K562 (cell line): Measurements from ENCODE around the gene ATE1. TPM values are rescaled to one million over a fixed set of nuclear protein-coding genes. Genes with fewer than 3 reads are reported as not detected.

ENCODE experiments used
- CHD2 ChIP-seq: IDR thresholded peaks from 2 replicates; pipeline ENCODE4 v1.6.1; 2011; ENCODE audit warnings: low read depth, low read length
- HNRNPL ChIP-seq: fragments of 200-400 bp; formaldehyde crosslinking; IDR thresholded peaks from 2 replicates; pipeline ENCODE4 v1.6.1; 2017; ENCODE audit warnings: low read depth, mild to moderate bottlenecking, low read length
- NBN ChIP-seq: fragments of 450-650 bp; IDR thresholded peaks from 2 replicates; pipeline ENCODE4 v1.6.1; 2016; ENCODE audit warnings: low read depth, mild to moderate bottlenecking
- POLR3A ChIP-seq: IDR thresholded peaks from 2 replicates; pipeline ENCODE4 v1.6.1; 2011; ENCODE audit warnings: borderline replicate concordance, mild to moderate bottlenecking, moderate library complexity; ENCODE audit not compliant: insufficient read length, insufficient read depth; ENCODE audit errors: extremely low read depth
- ZNF696 ChIP-seq: fragments of 250-450 bp; sonication (Bioruptor Pico); conservative IDR thresholded peaks from 2 replicates; pipeline ENCODE4 v1.4.0; 2020; ENCODE audit warnings: mild to moderate bottlenecking, moderate library complexity
- polyA plus RNA-seq, 8 experiments: library from polyadenylated mRNA; depleted of rRNA in 4 of 8; stranded (reverse) in 5 of 8; unstranded in 3 of 8; fragments of >200 nt; fragmentation: Nextera tagmentation in 2 of 8; fragmentation: Illumina TruSeq in 1 of 8; extraction: Ambion mirVana in 2 of 8; extraction: Trizol in 1 of 8; gene quantifications; 2 replicates each; pipeline versions ENCODE4 v1.2.1 to v1.2.3, GENCODE V29; 2011 to 2014; ENCODE audit warnings: inconsistent platforms in 1 of 8, missing spikeins in 1 of 8
- total RNA-seq, 7 experiments: library from RNA; depleted of rRNA in 6 of 7; stranded (reverse); fragments of >200 nt in 6 of 7; fragmentation: Illumina TruSeq in 2 of 7; extraction: Trizol in 2 of 7; gene quantifications; 2 replicates each; pipeline versions ENCODE4 v1.2.1 to v1.2.3, GENCODE V29; 2011 to 2021; ENCODE audit warnings: low replicate concordance in 1 of 7
- TF ChIP-seq, protein P1 (sequence below), 2 experiments: fragments of 450-650 bp; IDR thresholded peaks; 2 replicates each; pipeline ENCODE4 v1.6.1; 2016; ENCODE audit warnings: mild to moderate bottlenecking in 2 of 2, borderline replicate concordance in 1 of 2, low read depth in 1 of 2, moderate library complexity in 1 of 2
- TF ChIP-seq, protein P2 (sequence below): fragments of 450-650 bp; IDR thresholded peaks from 2 replicates; pipeline ENCODE4 v1.6.1; 2016

ATE1 gene
- total and polyA plus RNA-seq, 9 of the 15 experiments (the other 6 are each of a cell fraction or from before 2014, with no cell fraction given): 3.0 to 14.2 (median 8.8) TPM

DNA sequence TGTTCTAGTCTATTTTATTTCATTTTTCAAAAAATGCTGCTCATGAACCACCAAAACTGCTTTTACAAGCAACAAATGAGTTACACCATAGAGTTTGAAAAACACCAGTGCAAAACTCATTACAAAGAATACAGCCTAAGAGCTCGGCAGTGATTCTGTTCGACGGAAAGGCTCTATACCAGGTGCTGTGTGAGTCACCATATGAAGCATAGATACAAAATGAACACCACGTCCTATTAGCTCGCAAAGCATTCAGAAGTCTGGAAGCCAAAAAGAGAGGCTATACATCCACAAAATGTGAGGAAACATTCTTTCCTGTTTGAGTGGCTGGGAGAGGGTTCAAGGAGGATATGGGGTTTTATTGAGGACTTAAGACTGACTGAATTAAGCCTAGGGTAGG, 136.1 kb downstream of the ATE1 start (continued):
- TF ChIP-seq, protein P1, sequence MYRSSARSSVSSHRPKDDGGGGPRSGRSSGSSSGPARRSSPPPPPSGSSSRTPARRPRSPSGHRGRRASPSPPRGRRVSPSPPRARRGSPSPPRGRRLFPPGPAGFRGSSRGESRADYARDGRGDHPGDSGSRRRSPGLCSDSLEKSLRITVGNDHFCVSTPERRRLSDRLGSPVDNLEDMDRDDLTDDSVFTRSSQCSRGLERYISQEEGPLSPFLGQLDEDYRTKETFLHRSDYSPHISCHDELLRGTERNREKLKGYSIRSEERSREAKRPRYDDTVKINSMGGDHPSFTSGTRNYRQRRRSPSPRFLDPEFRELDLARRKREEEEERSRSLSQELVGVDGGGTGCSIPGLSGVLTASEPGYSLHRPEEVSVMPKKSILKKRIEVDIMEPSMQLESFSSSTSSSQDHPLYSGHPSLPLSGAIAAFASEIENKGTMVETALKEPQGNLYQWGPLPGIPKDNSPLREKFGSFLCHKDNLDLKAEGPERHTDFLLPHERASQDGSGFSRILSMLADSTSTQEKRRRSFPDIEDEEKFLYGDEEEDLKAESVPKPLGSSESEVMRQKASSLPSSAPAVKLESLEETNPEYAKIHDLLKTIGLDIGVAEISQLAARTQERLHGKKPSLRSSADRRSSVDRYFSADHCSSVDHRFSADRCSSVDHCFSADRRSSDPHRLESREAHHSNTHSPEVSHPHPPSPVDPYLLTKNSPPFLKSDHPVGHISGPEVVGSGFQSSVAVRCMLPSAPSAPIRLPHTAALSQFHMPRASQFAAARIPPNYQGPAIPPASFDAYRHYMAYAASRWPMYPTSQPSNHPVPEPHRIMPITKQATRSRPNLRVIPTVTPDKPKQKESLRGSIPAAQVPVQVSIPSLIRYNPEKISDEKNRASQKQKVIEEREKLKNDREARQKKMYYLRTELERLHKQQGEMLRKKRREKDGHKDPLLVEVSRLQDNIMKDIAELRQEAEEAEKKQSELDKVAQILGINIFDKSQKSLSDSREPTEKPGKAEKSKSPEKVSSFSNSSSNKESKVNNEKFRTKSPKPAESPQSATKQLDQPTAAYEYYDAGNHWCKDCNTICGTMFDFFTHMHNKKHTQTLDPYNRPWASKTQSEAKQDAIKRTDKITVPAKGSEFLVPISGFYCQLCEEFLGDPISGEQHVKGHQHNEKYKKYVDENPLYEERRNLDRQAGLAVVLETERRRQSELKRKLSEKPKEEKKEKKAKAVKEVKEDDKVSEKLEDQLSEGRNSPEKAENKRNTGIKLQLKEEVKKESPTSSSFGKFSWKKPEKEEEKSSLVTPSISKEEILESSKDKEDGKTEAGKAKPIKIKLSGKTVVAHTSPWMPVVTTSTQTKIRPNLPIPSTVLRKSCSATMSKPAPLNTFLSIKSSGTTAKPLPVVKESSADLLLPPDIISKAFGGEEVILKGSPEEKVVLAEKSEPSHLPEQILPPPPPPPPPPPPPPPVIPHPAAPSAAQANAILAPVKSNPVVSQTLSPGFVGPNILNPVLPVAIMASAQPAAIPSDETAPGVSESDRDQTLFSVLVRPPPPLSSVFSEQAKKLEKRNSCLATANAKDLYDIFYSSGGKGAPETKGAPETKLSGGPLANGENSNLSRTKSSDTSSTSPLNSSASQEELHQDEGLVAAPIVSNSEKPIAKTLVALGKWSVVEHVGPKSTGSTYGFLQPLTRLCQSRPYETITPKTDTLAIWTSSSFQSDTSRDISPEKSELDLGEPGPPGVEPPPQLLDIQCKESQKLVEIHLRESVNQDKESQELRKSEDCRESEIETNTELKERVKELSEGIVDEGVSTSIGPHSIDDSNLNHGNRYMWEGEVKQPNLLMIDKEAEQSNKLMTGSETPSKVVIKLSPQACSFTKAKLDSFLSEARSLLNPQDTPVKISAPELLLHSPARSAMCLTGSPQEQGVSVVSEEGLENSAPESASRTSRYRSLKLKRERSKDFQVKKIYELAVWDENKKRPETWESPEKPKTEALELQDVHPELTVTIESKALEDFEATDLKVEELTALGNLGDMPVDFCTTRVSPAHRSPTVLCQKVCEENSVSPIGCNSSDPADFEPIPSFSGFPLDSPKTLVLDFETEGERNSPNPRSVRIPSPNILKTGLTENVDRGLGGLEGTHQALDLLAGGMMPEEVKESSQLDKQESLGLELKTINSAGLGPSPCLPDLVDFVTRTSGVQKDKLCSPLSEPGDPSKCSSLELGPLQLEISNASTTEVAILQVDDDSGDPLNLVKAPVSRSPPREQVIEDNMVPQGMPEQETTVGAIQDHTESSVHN (IDR thresholded peaks at IDR 0.05; ENCODE audit: borderline replicate concordance in 1 of 2, low read depth in 1 of 2): no peak
- TF ChIP-seq POLR3A: no peak
- TF ChIP-seq, protein P2, sequence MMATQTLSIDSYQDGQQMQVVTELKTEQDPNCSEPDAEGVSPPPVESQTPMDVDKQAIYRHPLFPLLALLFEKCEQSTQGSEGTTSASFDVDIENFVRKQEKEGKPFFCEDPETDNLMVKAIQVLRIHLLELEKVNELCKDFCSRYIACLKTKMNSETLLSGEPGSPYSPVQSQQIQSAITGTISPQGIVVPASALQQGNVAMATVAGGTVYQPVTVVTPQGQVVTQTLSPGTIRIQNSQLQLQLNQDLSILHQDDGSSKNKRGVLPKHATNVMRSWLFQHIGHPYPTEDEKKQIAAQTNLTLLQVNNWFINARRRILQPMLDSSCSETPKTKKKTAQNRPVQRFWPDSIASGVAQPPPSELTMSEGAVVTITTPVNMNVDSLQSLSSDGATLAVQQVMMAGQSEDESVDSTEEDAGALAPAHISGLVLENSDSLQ: no peak
- TF ChIP-seq CHD2: no peak
- TF ChIP-seq ZNF696: no peak
- TF ChIP-seq NBN: no peak
- TF ChIP-seq HNRNPL: no peak
